HepG2 (cell line): Measurements from ENCODE around the gene STAT6.

ENCODE experiments used
- EED ChIP-seq: sonication (generic); formaldehyde crosslinking; IDR thresholded peaks from 2 replicates; pipeline ENCODE4 v1.5.0; 2020; ENCODE audit warnings: mild to moderate bottlenecking, missing genetic modification reagents
- MAX ChIP-seq: IDR thresholded peaks from 2 replicates; pipeline ENCODE4 v1.6.1; 2012; ENCODE audit warnings: inconsistent platforms
- POLR2A ChIP-seq, 2 experiments: IDR thresholded peaks; 2 replicates each; pipeline ENCODE4 v1.6.1; 2011; ENCODE audit warnings: low read depth in 2 of 2, low read length in 2 of 2, mild to moderate bottlenecking in 1 of 2, moderate library complexity in 1 of 2; ENCODE audit not compliant: insufficient read depth in 1 of 2
- ZFP41 ChIP-seq: sonication (generic); formaldehyde crosslinking; IDR thresholded peaks from 2 replicates; pipeline ENCODE4 v1.4.0; 2020; ENCODE audit warnings: mild to moderate bottlenecking, missing genetic modification reagents, borderline replicate concordance
- ZNF224 ChIP-seq: sonication (generic); formaldehyde crosslinking; IDR thresholded peaks from 2 replicates; pipeline ENCODE4 v1.5.0; 2020; ENCODE audit warnings: mild to moderate bottlenecking, missing genetic modification reagents

GRCh38 chr12:57119294-57120085, 8.3 kb upstream of the STAT6 start:
- TF ChIP-seq EED (CRISPR knock-in tag): no peak
- TF ChIP-seq ZFP41: no peak
- no peak for TF ChIP-seq ZNF224 (CRISPR knock-in tag)
- no peak for TF ChIP-seq POLR2A (IDR thresholded peaks at IDR 0.05; ENCODE audit: insufficient read depth in 1 of 2, low read depth in 2 of 2, low read length in 2 of 2)
- TF ChIP-seq MAX: no peak
